Thyroid gland (tissue), 4 donors: ENCODE data around the gene SHISA9.

ENCODE experiments used
- POLR2A ChIP-seq, 2 donors: fragments of 450-650 bp; IDR thresholded peaks; one replicate each; pipeline ENCODE4 v1.6.1; 2017; ENCODE audit warnings: antibody characterized with exemption in 2 of 2, mild to moderate bottlenecking in 2 of 2, moderate library complexity in 1 of 2
- TF ChIP-seq, protein P1 (sequence below), 6 experiments: fragments of 200-600 bp in 3 of 6; fragments of 450-650 bp in 3 of 6; sonication (generic) in 3 of 6; IDR thresholded peaks; one replicate each; pipeline ENCODE4 v1.5.1; 2016 to 2019; ENCODE audit warnings: antibody characterized with exemption in 6 of 6, mild to moderate bottlenecking in 2 of 6, inconsistent platforms in 1 of 6, moderate library complexity in 1 of 6

DNA sequence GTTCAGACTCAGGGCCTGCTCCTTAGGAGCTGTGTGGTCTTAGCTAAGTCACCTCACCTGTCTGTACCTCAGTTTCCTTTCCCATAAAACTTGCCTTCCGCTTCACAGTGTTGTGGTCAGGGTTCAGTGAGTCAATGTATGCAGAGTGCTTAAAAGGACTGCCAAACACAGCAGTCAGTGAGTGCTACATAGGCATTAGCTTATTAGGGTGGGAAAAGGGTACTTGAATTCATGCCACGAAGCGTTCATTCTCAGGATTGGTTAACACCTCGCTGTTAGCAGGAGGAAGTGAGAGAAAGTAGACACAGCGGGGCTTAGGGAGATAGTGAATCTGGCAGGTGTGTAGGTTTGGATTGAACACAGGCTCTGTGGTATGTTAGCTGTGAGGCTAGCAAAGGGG is 155.2 kb downstream of the SHISA9 start:
- TF ChIP-seq, protein P1, sequence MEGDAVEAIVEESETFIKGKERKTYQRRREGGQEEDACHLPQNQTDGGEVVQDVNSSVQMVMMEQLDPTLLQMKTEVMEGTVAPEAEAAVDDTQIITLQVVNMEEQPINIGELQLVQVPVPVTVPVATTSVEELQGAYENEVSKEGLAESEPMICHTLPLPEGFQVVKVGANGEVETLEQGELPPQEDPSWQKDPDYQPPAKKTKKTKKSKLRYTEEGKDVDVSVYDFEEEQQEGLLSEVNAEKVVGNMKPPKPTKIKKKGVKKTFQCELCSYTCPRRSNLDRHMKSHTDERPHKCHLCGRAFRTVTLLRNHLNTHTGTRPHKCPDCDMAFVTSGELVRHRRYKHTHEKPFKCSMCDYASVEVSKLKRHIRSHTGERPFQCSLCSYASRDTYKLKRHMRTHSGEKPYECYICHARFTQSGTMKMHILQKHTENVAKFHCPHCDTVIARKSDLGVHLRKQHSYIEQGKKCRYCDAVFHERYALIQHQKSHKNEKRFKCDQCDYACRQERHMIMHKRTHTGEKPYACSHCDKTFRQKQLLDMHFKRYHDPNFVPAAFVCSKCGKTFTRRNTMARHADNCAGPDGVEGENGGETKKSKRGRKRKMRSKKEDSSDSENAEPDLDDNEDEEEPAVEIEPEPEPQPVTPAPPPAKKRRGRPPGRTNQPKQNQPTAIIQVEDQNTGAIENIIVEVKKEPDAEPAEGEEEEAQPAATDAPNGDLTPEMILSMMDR (IDR thresholded peaks at IDR 0.05), result no peak
- no peak for TF ChIP-seq POLR2A (IDR thresholded peaks at IDR 0.05)
